ENCODE results near the gene KRTAP10-3.

KRTAP10-3 gene

GRCh38 chr21:44539046-44539445 is 19.5 kb downstream of the KRTAP10-3 start:
- intact Hi-C loops (cut with DNase I; ENCODE audit: low total_unique reads), result no loop called here
- DNase-seq, result peak in 1 of 2 donors; percentile 48

GRCh38 chr21:44537930-44538911 is 20.4 kb downstream of the KRTAP10-3 start:
- Histone ChIP-seq H3K27ac (no peak overlapping the region), H3K36me3 (no peaks in the 10 kb centered on the region), H3K27me3 (peaks cover 0 to 19% of the 10 kb centered on the region in 2 donors), H3K9me3 (peaks cover 0 to 9% (median 0%) of the 10 kb centered on the region in 3 donors), H3K4me1 (no peaks in the 10 kb centered on the region), H3K4me3 (no peak overlapping the region)
- TF ChIP-seq CTCF (IDR thresholded peaks at IDR 0.05), result no peak
- DNase-seq, result peak; percentile 10 to 47
- intact Hi-C loops (cut with DNase I; ENCODE audit: low total_unique reads), result no loop called here

More at GRCh38 chr21:44539046-44539445, 19.5 kb downstream of the KRTAP10-3 start:
- Histone ChIP-seq H3K4me1 (no peaks in the 10 kb centered on the region), H3K9me3 (peaks cover 0 to 15% (median 0%) of the 10 kb centered on the region in 3 donors), H3K4me3 (no peak overlapping the region), H3K27ac (no peak overlapping the region), H3K27me3 (peaks cover 0 to 14% of the 10 kb centered on the region in 2 donors), H3K36me3 (no peaks in the 10 kb centered on the region)
- no peak for TF ChIP-seq CTCF (IDR thresholded peaks at IDR 0.05)

GRCh38 chr21:44535963-44536362 is 22.6 kb downstream of the KRTAP10-3 start:
- H3K9me3 ChIP-seq, result no peaks in the 10 kb centered on the region
- peaks cover 0 to 30% of the 10 kb centered on the region in 2 donors for H3K27me3 ChIP-seq
- intact Hi-C loops (cut with DNase I; ENCODE audit: low total_unique reads), result no loop called here
- no peaks in the 10 kb centered on the region for H3K36me3 ChIP-seq
- no peaks in the 10 kb centered on the region for H3K4me1 ChIP-seq
- TF ChIP-seq CTCF (IDR thresholded peaks at IDR 0.05), result no peak
- DNase-seq, result peak in 1 of 2 donors; percentile 8
- H3K4me3 ChIP-seq, result no peak overlapping the region
- no peak overlapping the region for H3K27ac ChIP-seq

GRCh38 chr21:44534688-44535087 is 23.9 kb downstream of the KRTAP10-3 start:
- Histone ChIP-seq H3K4me3 (no peak overlapping the region), H3K9me3 (no peaks in the 10 kb centered on the region), H3K4me1 (no peaks in the 10 kb centered on the region), H3K27me3 (peaks cover 0 to 37% of the 10 kb centered on the region in 2 donors), H3K36me3 (no peaks in the 10 kb centered on the region), H3K27ac (no peak overlapping the region)
- DNase-seq, result no peak
- intact Hi-C loops (cut with DNase I; ENCODE audit: low total_unique reads), result no loop called here
- TF ChIP-seq CTCF (IDR thresholded peaks at IDR 0.05), result no peak

- peaks cover 0 to 40% of the 10 kb centered on the region in 2 donors for H3K27me3 ChIP-seq
- intact Hi-C loops (cut with DNase I; ENCODE audit: low total_unique reads), result no loop called here
- DNase-seq, result peak; percentile 1 to 48
- no peak for TF ChIP-seq CTCF (IDR thresholded peaks at IDR 0.05)
- H3K36me3 ChIP-seq, result no peaks in the 10 kb centered on the region
- H3K4me3 ChIP-seq, result no peak overlapping the region
- H3K27ac ChIP-seq, result no peak overlapping the region
- no peaks in the 10 kb centered on the region for H3K4me1 ChIP-seq
- no peaks in the 10 kb centered on the region for H3K9me3 ChIP-seq
Measured at GRCh38 chr21:44533891-44534627, 24.5 kb downstream of the KRTAP10-3 start.
